Endodermal cell (in vitro differentiated cells): ENCODE data around the gene DRG2. TPM values are rescaled to one million over a fixed set of nuclear protein-coding genes. Genes with fewer than 3 reads are reported as not detected.

Experiments used
- DNase-seq: peaks from one replicate; pipeline ENCODE4 v3.0.0-alpha.2; 2017
- H3K27ac ChIP-seq: 2 replicates; pipeline ENCODE4 v1.5.1; 2013; ENCODE audit warnings: mild to moderate bottlenecking, low read depth, low read length, moderate library complexity
- H3K27me3 ChIP-seq: 2 replicates; pipeline ENCODE4 v1.6.1; 2013; ENCODE audit warnings: mild to moderate bottlenecking, low read length, moderate library complexity; ENCODE audit not compliant: insufficient read depth, control insufficient read depth, poor library complexity, severe bottlenecking
- H3K36me3 ChIP-seq: 2 replicates; pipeline ENCODE4 v1.7.0; 2013; ENCODE audit warnings: mild to moderate bottlenecking, low read length, moderate library complexity; ENCODE audit not compliant: control insufficient read depth, insufficient read depth
- H3K4me1 ChIP-seq: one replicate; pipeline ENCODE4 v1.7.0; 2013; ENCODE audit warnings: low read length; ENCODE audit not compliant: control insufficient read depth, insufficient read depth
- H3K4me3 ChIP-seq: 2 replicates; pipeline ENCODE4 v1.5.1; 2013; ENCODE audit warnings: mild to moderate bottlenecking, low read length, moderate library complexity
- H3K9ac ChIP-seq: 2 replicates; pipeline ENCODE4 v1.6.1; 2013; ENCODE audit warnings: mild to moderate bottlenecking, low read length, moderate library complexity; ENCODE audit not compliant: poor library complexity, severe bottlenecking; ENCODE audit errors: extremely low read depth
- H3K9me3 ChIP-seq: 2 replicates; pipeline ENCODE4 v1.6.1; 2013; ENCODE audit warnings: mild to moderate bottlenecking, low read length, moderate library complexity; ENCODE audit not compliant: control insufficient read depth
- H3K27ac Mint-ChIP-seq: 2 replicates; pipeline ENCODE4 v1.8.0; 2020; ENCODE audit warnings: mixed read lengths
- H3K27me3 Mint-ChIP-seq: 2 replicates; pipeline ENCODE4 v1.8.0; 2021; ENCODE audit warnings: mild to moderate bottlenecking, mixed read lengths; ENCODE audit not compliant: insufficient read depth
- H3K36me3 Mint-ChIP-seq: 2 replicates; pipeline ENCODE4 v1.8.0; 2020; ENCODE audit warnings: low read depth, mixed read lengths
- H3K4me1 Mint-ChIP-seq: 2 replicates; pipeline ENCODE4 v1.8.0; 2020; ENCODE audit warnings: mixed read lengths
- H3K4me3 Mint-ChIP-seq: 2 replicates; pipeline ENCODE4 v1.8.0; 2020; ENCODE audit warnings: mild to moderate bottlenecking, moderate library complexity, mixed read lengths
- H3K9me3 Mint-ChIP-seq: 2 replicates; pipeline ENCODE4 v1.8.0; 2020; ENCODE audit warnings: mild to moderate bottlenecking, mixed read lengths
- CTCF ChIP-seq: fragments of 200-600 bp; sonication (generic); conservative IDR thresholded peaks from 2 replicates; pipeline ENCODE4 v1.5.0; 2021; ENCODE audit warnings: antibody characterized with exemption, mild to moderate bottlenecking
- WGBS, 2 experiments: methylation state at CpG; one replicate each; pipeline versions ENCODE4 v1.1.5 to v1.1.7; 2013; ENCODE audit warnings: missing lambda C conversion rate in 2 of 2, mixed read lengths in 1 of 2; ENCODE audit not compliant: insufficient coverage in 1 of 2, insufficient read length in 1 of 2; 5-methylcytosine and 5-hydroxymethylcytosine counted together
- total RNA-seq, 2 donors: library from RNA; stranded (reverse); fragmentation: NEBNext Ultra II Directional in 1 of 2; extraction: Animal tissue kit (Norgen Biotek cat#: 25700) in 1 of 2; gene quantifications; 2 replicates in 1 of 2; 3 replicates in 1 of 2; pipeline ENCODE4 v1.2.1, GENCODE V29; 2021

DRG2 gene
- total RNA-seq, 2 donors from 2014 or later: 45.1 to 49.9 TPM

DNA sequence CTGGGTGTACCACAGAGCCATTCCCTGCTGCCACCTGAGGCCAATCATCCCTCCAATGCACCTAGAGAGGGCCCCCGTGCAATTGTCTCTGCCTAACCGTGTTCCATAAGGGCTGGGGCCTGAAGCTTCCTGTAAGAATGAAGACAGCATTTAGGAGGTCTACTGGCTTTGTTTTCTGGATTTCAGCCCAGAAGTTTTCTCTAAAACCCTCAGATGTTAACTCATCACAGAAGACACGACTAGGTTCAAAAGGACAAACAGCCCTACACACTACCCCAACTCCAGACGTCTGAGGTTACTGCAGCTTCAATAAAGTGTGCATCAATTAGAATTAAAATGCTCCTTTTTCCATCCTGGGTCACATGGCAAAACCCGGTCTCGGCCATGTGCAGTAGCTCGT lies 10.8 kb upstream of the DRG2 start:
- H3K9me3 Mint-ChIP-seq: no peaks in the 10 kb centered on the region
- Histone ChIP-seq H3K9ac (no peak overlapping the region), H3K36me3 (no peaks in the 10 kb centered on the region), H3K27ac (no peak overlapping the region), H3K4me3 (no peak overlapping the region), H3K9me3 (no peaks in the 10 kb centered on the region), H3K4me1 (no peaks in the 10 kb centered on the region), H3K27me3 (peaks cover 7% of the 10 kb centered on the region)
- H3K4me3 Mint-ChIP-seq: no peak overlapping the region
- no peak for TF ChIP-seq CTCF
- DNase-seq: no peak
- 91 to 94% methylated on average over 5 to 7 of the region's 7 CpGs for WGBS, 2 experiments
- H3K27me3 Mint-ChIP-seq: peaks cover 6% of the 10 kb centered on the region
- no peaks in the 10 kb centered on the region for H3K36me3 Mint-ChIP-seq
- H3K4me1 Mint-ChIP-seq: no peaks in the 10 kb centered on the region
- H3K27ac Mint-ChIP-seq: no peak overlapping the region

DNA sequence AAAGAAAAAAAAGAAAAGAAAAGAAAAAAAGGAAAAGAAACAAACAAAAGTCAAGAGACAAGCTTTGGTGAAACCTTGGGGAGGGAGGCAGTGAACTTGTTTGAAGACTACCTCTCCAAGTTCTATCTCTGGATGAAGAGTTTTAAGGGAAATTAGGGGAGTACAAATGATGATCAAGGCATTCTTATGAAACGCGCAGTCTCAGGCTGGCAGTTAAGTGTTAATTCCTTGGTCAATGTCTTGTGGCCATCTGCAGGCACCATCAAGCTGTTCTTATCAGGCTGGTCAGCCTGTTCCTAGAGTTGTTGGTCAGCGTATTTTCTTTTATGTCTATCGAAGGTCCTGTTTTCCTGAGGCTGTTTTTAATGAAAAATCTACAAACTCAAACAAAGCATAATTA lies 8.2 kb upstream of the DRG2 start:
- H3K27ac ChIP-seq: no peak overlapping the region
- no peak overlapping the region for H3K4me3 Mint-ChIP-seq
- no peaks in the 10 kb centered on the region for H3K9me3 ChIP-seq
- no peaks in the 10 kb centered on the region for H3K4me1 Mint-ChIP-seq
- no peaks in the 10 kb centered on the region for H3K36me3 ChIP-seq
- DNase-seq: no peak
- peaks cover 7% of the 10 kb centered on the region for H3K27me3 ChIP-seq
- no peak for TF ChIP-seq CTCF
- no peaks in the 10 kb centered on the region for H3K36me3 Mint-ChIP-seq
- 93 to 97% methylated on average over 2 to 4 of the region's 4 CpGs for WGBS, 2 experiments
- no peak overlapping the region for H3K9ac ChIP-seq
- peaks cover 6% of the 10 kb centered on the region for H3K27me3 Mint-ChIP-seq
- no peak overlapping the region for H3K4me3 ChIP-seq
- no peak overlapping the region for H3K27ac Mint-ChIP-seq
- H3K4me1 ChIP-seq: no peaks in the 10 kb centered on the region
- H3K9me3 Mint-ChIP-seq: no peaks in the 10 kb centered on the region

- H3K4me1 Mint-ChIP-seq: peaks cover 9% of the 10 kb centered on the region
- H3K27me3 Mint-ChIP-seq: peaks cover under 1% of the 10 kb centered on the region
- 85% methylated on average over 4 of the region's 4 CpGs; no CpG with 5 or more reads in 1 of the 2 experiments for WGBS, 2 experiments
- H3K9me3 Mint-ChIP-seq: no peaks in the 10 kb centered on the region
- no peaks in the 10 kb centered on the region for H3K9me3 ChIP-seq
- peaks cover 4% of the 10 kb centered on the region for H3K27me3 ChIP-seq
- H3K9ac ChIP-seq: no peak overlapping the region
- TF ChIP-seq CTCF: no peak
- H3K27ac Mint-ChIP-seq: no peak overlapping the region
- no peak for DNase-seq
- H3K36me3 ChIP-seq: no peaks in the 10 kb centered on the region
- H3K4me1 ChIP-seq: no peaks in the 10 kb centered on the region
- no peak overlapping the region for H3K4me3 Mint-ChIP-seq
- H3K27ac ChIP-seq: no peak overlapping the region
- no peak overlapping the region for H3K4me3 ChIP-seq
- no peaks in the 10 kb centered on the region for H3K36me3 Mint-ChIP-seq
Measured at GRCh38 chr17:18084256-18084655, 3.5 kb upstream of the DRG2 start.
